Fibroblast of lung (primary cell): ENCODE results near the gene TADA2A. TPM values are rescaled to one million over a fixed set of nuclear protein-coding genes. Genes with fewer than 3 reads are reported as not detected.

Experiments used
- DNase-seq, 2 donors: peaks; one replicate each; pipeline versions ENCODE4 v3.0.0 to v3.0.0-alpha.2; 2010; ENCODE audit warnings: low read depth in 2 of 2
- H2AFZ ChIP-seq: 2 replicates; pipeline ENCODE4 v1.5.1; 2012; ENCODE audit warnings: low read length, control low read depth, inconsistent platforms
- H3K27ac ChIP-seq: 2 replicates; pipeline ENCODE4 v1.5.1; 2011; ENCODE audit warnings: low read length, control low read depth; ENCODE audit not compliant: insufficient read depth
- H3K27me3 ChIP-seq: 2 replicates; pipeline ENCODE4 v1.5.1; 2011; ENCODE audit warnings: mild to moderate bottlenecking, low read length; ENCODE audit not compliant: control insufficient read depth, insufficient read depth
- H3K36me3 ChIP-seq: 2 replicates; pipeline ENCODE4 v1.5.1; 2011; ENCODE audit warnings: low read length; ENCODE audit not compliant: control insufficient read depth, insufficient read depth
- H3K4me1 ChIP-seq: 2 replicates; pipeline ENCODE4 v1.5.1; 2011; ENCODE audit warnings: low read length; ENCODE audit not compliant: control insufficient read depth, insufficient read depth; ENCODE audit errors: extremely low read depth
- H3K4me2 ChIP-seq: 2 replicates; pipeline ENCODE4 v1.5.1; 2011; ENCODE audit warnings: low read length, control low read depth; ENCODE audit not compliant: insufficient read depth; ENCODE audit errors: extremely low read depth
- H3K4me3 ChIP-seq, 4 experiments: fragments of 200-600 bp in 1 of 4; sonication (generic) in 1 of 4; replicated peaks in 1 of 4; 2 replicates each; pipeline ENCODE4 v1.5.1; 2011 to 2016; ENCODE audit warnings: low read length in 4 of 4, low read depth in 3 of 4, mild to moderate bottlenecking in 3 of 4, control low read depth in 2 of 4, inconsistent platforms in 1 of 4, mixed read lengths in 1 of 4; ENCODE audit not compliant: insufficient read depth in 1 of 4; ENCODE audit errors: control extremely low read depth in 1 of 4
- H3K79me2 ChIP-seq: 2 replicates; pipeline ENCODE4 v1.5.1; 2012; ENCODE audit warnings: mild to moderate bottlenecking, low read length, inconsistent platforms; ENCODE audit not compliant: control insufficient read depth, insufficient read depth
- H3K9ac ChIP-seq: 2 replicates; pipeline ENCODE4 v1.5.1; 2011; ENCODE audit warnings: mild to moderate bottlenecking, low read length, control low read depth; ENCODE audit not compliant: insufficient read depth
- H3K9me3 ChIP-seq: 2 replicates; pipeline ENCODE4 v1.5.1; 2012; ENCODE audit warnings: low read depth, low read length; ENCODE audit not compliant: control insufficient read depth, insufficient read depth
- H4K20me1 ChIP-seq: 2 replicates; pipeline ENCODE4 v1.5.1; 2011; ENCODE audit warnings: low read length; ENCODE audit not compliant: control insufficient read depth, insufficient read depth; ENCODE audit errors: extremely low read depth
- CTCF ChIP-seq, 2 donors: IDR thresholded peaks in 1 of 2; conservative IDR thresholded peaks in 1 of 2; 1 replicate in 1 of 2; 2 replicates in 1 of 2; pipeline ENCODE4 v1.5.1; 2011 to 2012; ENCODE audit warnings: low read length in 2 of 2, control low read depth in 1 of 2, inconsistent platforms in 1 of 2, low read depth in 1 of 2, mild to moderate bottlenecking in 1 of 2
- EZH2 ChIP-seq: IDR thresholded peaks from 2 replicates; pipeline ENCODE4 v1.5.1; 2012; ENCODE audit warnings: low read length, control low read depth, mild to moderate bottlenecking; ENCODE audit errors: missing control alignments
- polyA plus RNA-seq, 2 donors: library from polyadenylated mRNA; depleted of rRNA in 1 of 2; stranded (reverse) in 1 of 2; unstranded in 1 of 2; fragments of >200 nt; gene quantifications; 2 replicates each; pipeline ENCODE4 v1.2.1, GENCODE V29; 2011 to 2012; ENCODE audit warnings: missing spikeins in 1 of 2
- total RNA-seq: library from RNA; depleted of rRNA; stranded (reverse); fragments of >200 nt; gene quantifications from 2 replicates; pipeline ENCODE4 v1.2.1, GENCODE V29; 2014

TADA2A gene
- total and polyA plus RNA-seq, 2 donors (not counting 1 experiment from before 2014, with no cell fraction given): 18.7 to 23.9 TPM

DNA sequence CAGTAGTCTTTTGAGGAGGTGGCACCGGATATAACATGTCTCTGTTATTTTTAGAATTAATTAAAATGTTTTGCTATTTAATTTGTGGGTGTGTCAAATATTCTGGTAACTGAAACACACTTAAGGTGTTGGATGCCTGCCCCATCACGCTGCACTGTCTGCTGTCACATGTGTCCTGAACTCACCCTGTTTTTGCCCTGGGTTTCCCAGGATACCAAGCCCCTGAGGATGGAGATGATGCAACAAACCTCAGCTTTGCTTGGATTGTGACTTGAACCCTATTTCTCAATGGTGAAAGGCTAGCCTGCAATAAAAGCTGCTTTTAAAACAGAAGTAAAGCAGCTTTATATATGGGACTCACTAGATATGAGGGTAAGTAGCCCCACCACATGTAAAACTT is 71.5 kb downstream of the TADA2A start:
- peak in 1 of 2 donors; percentile 83 for DNase-seq
- Histone ChIP-seq H3K4me1 (peaks cover 28% of the 10 kb centered on the region), H3K27me3 (no peaks in the 10 kb centered on the region), H2AFZ (no peak overlapping the region), H3K27ac (peak overlapping the region; percentile 55), H3K9me3 (no peaks in the 10 kb centered on the region), H3K4me2 (no peak overlapping the region), H3K9ac (peak overlapping the region; percentile 3), H4K20me1 (no peaks in the 10 kb centered on the region), H3K36me3 (peaks cover 7% of the 10 kb centered on the region), H3K4me3 (no peak overlapping the region), H3K79me2 (no peaks in the 10 kb centered on the region)
- no peak for TF ChIP-seq CTCF (conservative IDR thresholded peaks at IDR 0.05 in 1 of 2, IDR thresholded peaks at IDR 0.05 in 1 of 2; ENCODE audit: low read depth in 1 of 2, low read length in 2 of 2)
- no peak for TF ChIP-seq EZH2

GRCh38 chr17:37479025-37479424 is 72.3 kb downstream of the TADA2A start:
- Histone ChIP-seq H3K27me3 (no peaks in the 10 kb centered on the region), H3K9me3 (no peaks in the 10 kb centered on the region), H2AFZ (no peak overlapping the region), H3K4me3 (no peak overlapping the region), H4K20me1 (no peaks in the 10 kb centered on the region), H3K36me3 (peaks cover 5% of the 10 kb centered on the region), H3K4me1 (peaks cover 34% of the 10 kb centered on the region), H3K79me2 (no peaks in the 10 kb centered on the region), H3K9ac (no peak overlapping the region), H3K4me2 (no peak overlapping the region), H3K27ac (no peak overlapping the region)
- DNase-seq: no peak
- TF ChIP-seq CTCF (conservative IDR thresholded peaks at IDR 0.05 in 1 of 2, IDR thresholded peaks at IDR 0.05 in 1 of 2; ENCODE audit: low read depth in 1 of 2, low read length in 2 of 2): no peak
- TF ChIP-seq EZH2: no peak

GRCh38 chr17:37480427-37480826 is 73.7 kb downstream of the TADA2A start:
- no peak overlapping the region for H3K9ac ChIP-seq
- no peaks in the 10 kb centered on the region for H3K9me3 ChIP-seq
- no peaks in the 10 kb centered on the region for H3K27me3 ChIP-seq
- DNase-seq: no peak
- H3K4me3 ChIP-seq: no peak overlapping the region
- no peak overlapping the region for H2AFZ ChIP-seq
- no peaks in the 10 kb centered on the region for H3K79me2 ChIP-seq
- H3K4me2 ChIP-seq: no peak overlapping the region
- TF ChIP-seq EZH2 (no peak), CTCF (conservative IDR thresholded peaks at IDR 0.05 in 1 of 2, IDR thresholded peaks at IDR 0.05 in 1 of 2; ENCODE audit: low read depth in 1 of 2, low read length in 2 of 2) (no peak)
- H3K36me3 ChIP-seq: peaks cover 5% of the 10 kb centered on the region
- peaks cover 34% of the 10 kb centered on the region for H3K4me1 ChIP-seq
- no peak overlapping the region for H3K27ac ChIP-seq
- H4K20me1 ChIP-seq: no peaks in the 10 kb centered on the region
